Measurements from ENCODE around the gene ZDHHC15.

GRCh38 chrX:75361788-75362187, 161.0 kb downstream of the ZDHHC15 start:
- TF ChIP-seq CTCF (conservative IDR thresholded peaks at IDR 0.05; ENCODE audit: low read depth, low read length) (no peak), NFE2L2 (IDR thresholded peaks at IDR 0.05; ENCODE audit: low read depth, low read length) (no peak), RAD21 (IDR thresholded peaks at IDR 0.05; ENCODE audit: low read length) (no peak), MAZ (IDR thresholded peaks at IDR 0.05; ENCODE audit: borderline replicate concordance, low read depth, low read length) (no peak), POLR2A (IDR thresholded peaks at IDR 0.05; ENCODE audit: low read depth, low read length) (no peak), CEBPB (IDR thresholded peaks at IDR 0.05; ENCODE audit: low read depth, low read length) (no peak), BHLHE40 (IDR thresholded peaks at IDR 0.05; ENCODE audit: low read depth, low read length) (no peak)
